Mesenchymal stem cell (in vitro differentiated cells and primary cell): Measurements from ENCODE around the gene IL17REL.

Experiments used
- DNase-seq: peaks from one replicate; pipeline ENCODE4 v3.0.0-alpha.2; 2013
- H2AFZ ChIP-seq: one replicate; pipeline ENCODE4 v1.6.1; 2013; ENCODE audit warnings: low read depth, mild to moderate bottlenecking, control low read depth, inconsistent platforms, low read length, moderate library complexity
- H2AK5ac ChIP-seq: 2 replicates; pipeline ENCODE4 v1.6.1; 2013; ENCODE audit warnings: low read length, moderate library complexity, mild to moderate bottlenecking, inconsistent platforms; ENCODE audit not compliant: severe bottlenecking
- H2BK120ac ChIP-seq: one replicate; pipeline ENCODE4 v1.6.1; 2013; ENCODE audit warnings: low read depth, mild to moderate bottlenecking, inconsistent platforms, low read length, moderate library complexity
- H2BK12ac ChIP-seq, 2 experiments: one replicate each; pipeline ENCODE4 v1.6.1; 2013; ENCODE audit warnings: inconsistent platforms in 2 of 2, low read length in 2 of 2, mild to moderate bottlenecking in 2 of 2, moderate library complexity in 2 of 2, control low read depth in 1 of 2
- H2BK15ac ChIP-seq: one replicate; pipeline ENCODE4 v1.6.1; 2013; ENCODE audit warnings: mild to moderate bottlenecking, low read depth, inconsistent platforms; ENCODE audit not compliant: poor library complexity, severe bottlenecking
- H2BK5ac ChIP-seq: 2 replicates; pipeline ENCODE4 v1.6.1; 2013; ENCODE audit warnings: low read depth, mild to moderate bottlenecking, low read length, control low read depth, inconsistent platforms; ENCODE audit not compliant: poor library complexity, severe bottlenecking
- H3K14ac ChIP-seq, 2 experiments: one replicate each; pipeline ENCODE4 v1.6.1; 2013; ENCODE audit warnings: inconsistent platforms in 2 of 2, low read length in 2 of 2, control low read depth in 1 of 2, mild to moderate bottlenecking in 1 of 2, moderate library complexity in 1 of 2
- H3K18ac ChIP-seq, 2 experiments: one replicate each; pipeline ENCODE4 v1.6.1; 2013; ENCODE audit warnings: inconsistent platforms in 2 of 2, low read length in 2 of 2, control low read depth in 1 of 2, low read depth in 1 of 2, mild to moderate bottlenecking in 1 of 2
- H3K23ac ChIP-seq, 2 experiments: one replicate each; pipeline ENCODE4 v1.6.1; 2013; ENCODE audit warnings: inconsistent platforms in 2 of 2, low read length in 2 of 2, mild to moderate bottlenecking in 2 of 2, moderate library complexity in 2 of 2, control low read depth in 1 of 2
- H3K27ac ChIP-seq: 2 replicates; pipeline ENCODE4 v1.5.1; 2013; ENCODE audit warnings: mild to moderate bottlenecking, moderate library complexity, low read length, control low read depth, inconsistent platforms; ENCODE audit not compliant: poor library complexity, severe bottlenecking
- H3K27me3 ChIP-seq, 2 experiments: 2 replicates each; pipeline versions ENCODE4 v1.6.1 to v1.7.0; 2013; ENCODE audit warnings: low read length in 2 of 2, mild to moderate bottlenecking in 2 of 2, moderate library complexity in 2 of 2, control low read depth in 1 of 2, inconsistent platforms in 1 of 2; ENCODE audit not compliant: control insufficient read depth in 1 of 2, insufficient read depth in 1 of 2
- H3K36me3 ChIP-seq, 2 experiments: 2 replicates each; pipeline versions ENCODE4 v1.6.1 to v1.7.0; 2013; ENCODE audit warnings: low read length in 2 of 2, control low read depth in 1 of 2, inconsistent platforms in 1 of 2, low read depth in 1 of 2, mild to moderate bottlenecking in 1 of 2; ENCODE audit not compliant: insufficient read depth in 2 of 2, control insufficient read depth in 1 of 2
- H3K4ac ChIP-seq, 2 experiments: one replicate each; pipeline ENCODE4 v1.6.1; 2013; ENCODE audit warnings: inconsistent platforms in 2 of 2, low read length in 2 of 2, mild to moderate bottlenecking in 2 of 2, moderate library complexity in 2 of 2, control low read depth in 1 of 2, low read depth in 1 of 2
- H3K4me1 ChIP-seq: 2 replicates; pipeline ENCODE4 v1.6.1; 2013; ENCODE audit warnings: low read depth, low read length, control low read depth; ENCODE audit not compliant: control insufficient read depth, insufficient read depth
- H3K4me2 ChIP-seq: 2 replicates; pipeline ENCODE4 v1.6.1; 2013; ENCODE audit warnings: low read length, mild to moderate bottlenecking, inconsistent platforms; ENCODE audit not compliant: poor library complexity, severe bottlenecking
- H3K4me3 ChIP-seq, 2 experiments: 2 replicates each; pipeline versions ENCODE4 v1.5.1 to v1.7.0; 2013; ENCODE audit warnings: low read length in 2 of 2, mild to moderate bottlenecking in 2 of 2, control low read depth in 1 of 2, low read depth in 1 of 2; ENCODE audit not compliant: insufficient read depth in 1 of 2
- H3K79me1 ChIP-seq: replicated peaks from 2 replicates; pipeline ENCODE4 v1.6.1; 2013; ENCODE audit warnings: mild to moderate bottlenecking, control low read depth, low read length, inconsistent platforms; ENCODE audit not compliant: poor library complexity, severe bottlenecking
- H3K9ac ChIP-seq: 2 replicates; pipeline ENCODE4 v1.7.0; 2013; ENCODE audit warnings: mild to moderate bottlenecking, low read length, moderate library complexity
- H3K9me3 ChIP-seq: 2 replicates; pipeline ENCODE4 v1.7.0; 2013; ENCODE audit warnings: mild to moderate bottlenecking, low read length; ENCODE audit not compliant: control insufficient read depth
- H4K8ac ChIP-seq: one replicate; pipeline ENCODE4 v1.6.1; 2013; ENCODE audit warnings: inconsistent platforms, mild to moderate bottlenecking, low read length, moderate library complexity
- H4K91ac ChIP-seq: one replicate; pipeline ENCODE4 v1.6.1; 2013; ENCODE audit warnings: mild to moderate bottlenecking, low read length, inconsistent platforms
- WGBS: methylation state at CpG from one replicate; pipeline ENCODE4 v1.1.7; 2013; ENCODE audit warnings: mixed read lengths; 5-methylcytosine and 5-hydroxymethylcytosine counted together

The IL17REL gene

DNA sequence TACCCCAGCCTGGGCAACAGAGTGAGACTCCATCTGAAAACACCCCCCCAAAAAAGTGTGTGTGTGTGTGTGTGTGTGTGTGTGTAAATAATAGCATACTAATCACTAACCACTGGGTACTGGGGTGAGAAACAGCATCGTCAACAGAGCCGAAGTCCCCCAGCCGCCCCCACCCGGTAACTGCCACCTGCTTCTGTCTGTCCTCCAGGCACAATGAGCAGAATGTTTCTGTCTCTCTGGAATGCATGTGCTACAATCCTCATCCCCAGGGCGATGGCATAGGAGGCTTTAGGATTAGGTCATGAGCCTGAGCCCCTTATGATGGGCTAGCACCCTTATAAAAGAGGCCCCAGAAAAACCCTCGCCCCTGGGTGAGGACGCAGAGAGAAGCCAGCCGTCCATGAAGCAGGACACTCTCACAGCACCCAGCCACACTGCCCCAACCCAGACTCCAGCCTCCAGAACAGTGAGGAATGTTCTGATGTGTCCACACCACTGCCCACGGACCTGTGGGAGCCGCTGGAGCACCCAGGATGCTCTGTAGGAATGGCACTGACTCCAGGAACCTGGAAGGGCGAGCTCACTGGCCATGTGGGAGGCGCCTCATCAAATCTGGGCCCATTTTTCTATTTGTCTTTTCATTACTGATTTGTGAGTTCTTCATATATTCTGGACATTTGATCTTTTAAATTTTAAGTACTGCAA lies 35.6 kb upstream of the IL17REL start:
- Histone ChIP-seq H2AFZ (no peak overlapping the region), H3K14ac (no peak overlapping the region), H3K18ac (no peak overlapping the region), H3K4ac (no peak overlapping the region), H3K4me2 (no peak overlapping the region), H3K27me3 (peaks cover 4 to 16% of the 10 kb centered on the region in 2 experiments), H4K91ac (no peak overlapping the region), H3K9me3 (peaks cover 23% of the 10 kb centered on the region), H4K8ac (no peak overlapping the region), H2BK15ac (no peak overlapping the region), H2AK5ac (no peak overlapping the region), H2BK120ac (no peak overlapping the region), H3K23ac (no peak overlapping the region), H3K9ac (no peak overlapping the region), H3K36me3 (no peaks in the 10 kb centered on the region), H3K4me1 (no peaks in the 10 kb centered on the region), H3K4me3 (no peak overlapping the region), H2BK5ac (no peak overlapping the region), H2BK12ac (no peak overlapping the region), H3K27ac (no peak overlapping the region), H3K79me1 (no peaks in the 10 kb centered on the region)
- 82% methylated on average over 11 of the region's 12 CpGs for WGBS
- DNase-seq: no peak

DNA sequence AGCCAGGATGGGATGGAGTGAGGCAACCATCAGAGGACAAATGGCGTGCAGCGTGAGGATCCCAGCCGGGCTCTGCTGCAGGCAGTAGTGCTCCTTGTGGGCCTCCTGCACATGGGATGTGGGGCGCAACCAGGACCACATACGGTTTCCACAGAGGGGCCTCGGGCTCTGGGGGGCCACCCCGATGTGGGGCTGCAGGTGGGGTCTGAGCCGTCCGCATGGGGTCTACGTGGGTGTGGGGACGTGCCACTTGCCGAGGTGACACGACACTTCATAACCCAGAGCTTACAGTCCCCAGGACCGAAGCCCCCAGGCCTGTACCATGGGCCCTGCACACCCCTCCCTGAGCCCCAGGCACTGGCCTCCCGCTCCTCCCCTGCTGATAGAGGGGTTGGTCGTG lies 34.8 kb upstream of the IL17REL start:
- Histone ChIP-seq H2AK5ac (no peak overlapping the region), H2AFZ (no peak overlapping the region), H3K23ac (no peak overlapping the region), H3K4me1 (no peaks in the 10 kb centered on the region), H3K14ac (no peak overlapping the region), H2BK12ac (no peak overlapping the region), H3K4ac (no peak overlapping the region), H3K27me3 (peaks cover 4 to 21% of the 10 kb centered on the region in 2 experiments), H3K9me3 (peaks cover 16% of the 10 kb centered on the region), H3K36me3 (no peaks in the 10 kb centered on the region), H4K8ac (no peak overlapping the region), H2BK120ac (no peak overlapping the region), H2BK5ac (no peak overlapping the region), H2BK15ac (no peak overlapping the region), H3K4me2 (no peak overlapping the region), H3K9ac (no peak overlapping the region), H4K91ac (no peak overlapping the region), H3K27ac (no peak overlapping the region), H3K18ac (no peak overlapping the region), H3K79me1 (no peaks in the 10 kb centered on the region), H3K4me3 (no peak overlapping the region)
- WGBS: 93% methylated on average over 11 of the region's 16 CpGs
- DNase-seq: no peak

- no peak overlapping the region for H3K18ac ChIP-seq
- H3K9ac ChIP-seq: no peak overlapping the region
- 90% methylated on average over 26 of the region's 27 CpGs for WGBS
- no peak overlapping the region for H3K4me3 ChIP-seq
- H3K36me3 ChIP-seq: no peaks in the 10 kb centered on the region
- H3K79me1 ChIP-seq: no peaks in the 10 kb centered on the region
- H2AFZ ChIP-seq: no peak overlapping the region
- H2BK12ac ChIP-seq: no peak overlapping the region
- no peak overlapping the region for H3K4ac ChIP-seq
- no peak overlapping the region for H3K4me2 ChIP-seq
- H3K14ac ChIP-seq: no peak overlapping the region
- no peak overlapping the region for H2BK15ac ChIP-seq
- H3K9me3 ChIP-seq: peaks cover 10% of the 10 kb centered on the region
- no peak overlapping the region for H2AK5ac ChIP-seq
- H4K91ac ChIP-seq: no peak overlapping the region
- no peak overlapping the region for H3K27ac ChIP-seq
- DNase-seq: no peak
- peaks cover 4 to 21% of the 10 kb centered on the region in 2 experiments for H3K27me3 ChIP-seq
- no peaks in the 10 kb centered on the region for H3K4me1 ChIP-seq
- no peak overlapping the region for H2BK120ac ChIP-seq
- H2BK5ac ChIP-seq: no peak overlapping the region
- no peak overlapping the region for H4K8ac ChIP-seq
- H3K23ac ChIP-seq: no peak overlapping the region
Measured at GRCh38 chr22:50046481-50047245, 34.1 kb upstream of the IL17REL start.

GRCh38 chr22:50046019-50046415 lies 33.5 kb upstream of the IL17REL start:
- DNase-seq: no peak
- no peaks in the 10 kb centered on the region for H3K36me3 ChIP-seq
- H3K9ac ChIP-seq: no peak overlapping the region
- peaks cover 0 to 21% of the 10 kb centered on the region in 2 experiments for H3K27me3 ChIP-seq
- H3K18ac ChIP-seq: no peak overlapping the region
- no peak overlapping the region for H2BK15ac ChIP-seq
- no peak overlapping the region for H2BK12ac ChIP-seq
- H3K4me2 ChIP-seq: no peak overlapping the region
- no peak overlapping the region for H4K91ac ChIP-seq
- no peak overlapping the region for H3K23ac ChIP-seq
- H3K4me3 ChIP-seq: no peak overlapping the region
- H2AFZ ChIP-seq: no peak overlapping the region
- peaks cover 4% of the 10 kb centered on the region for H3K9me3 ChIP-seq
- no peak overlapping the region for H2AK5ac ChIP-seq
- H2BK5ac ChIP-seq: no peak overlapping the region
- no peak overlapping the region for H4K8ac ChIP-seq
- no peak overlapping the region for H3K4ac ChIP-seq
- 87% methylated on average over 19 of the region's 19 CpGs for WGBS
- H2BK120ac ChIP-seq: no peak overlapping the region
- H3K79me1 ChIP-seq: no peaks in the 10 kb centered on the region
- no peak overlapping the region for H3K14ac ChIP-seq
- H3K4me1 ChIP-seq: no peaks in the 10 kb centered on the region
- H3K27ac ChIP-seq: no peak overlapping the region
